ENCODE data around the gene TMEM140.
A peak's percentile ranks its signal among the peaks of the same experiment; 100 is the strongest.
"Not testable (repeated sequence)": the region's sequence is repeated elsewhere in the genome, so short reads cannot be mapped to it uniquely, and the experiment has no call there.

The TMEM140 gene

GRCh38 chr7:135168001-135168400 lies 20.1 kb downstream of the TMEM140 start:
- H3K4me3 ChIP-seq (ENCODE audit: low read depth, low read length): no peak overlapping the region; the same call in none of the 2 replicates
- no peak for TF ChIP-seq CTCF (IDR thresholded peaks at IDR 0.05; ENCODE audit: low read depth, low read length, missing control alignments)
- no peak for DNase-seq (ENCODE audit: low read depth)

- TF ChIP-seq CTCF (IDR thresholded peaks at IDR 0.05; ENCODE audit: low read depth, low read length, missing control alignments): no peak
- H3K4me3 ChIP-seq (ENCODE audit: low read depth, low read length): peak overlapping the region; percentile 98
- DNase-seq (ENCODE audit: low read depth): no peak
These were observed 20.7 kb downstream of the TMEM140 start for GRCh38 chr7:135168489-135169140.

- peak; percentile 96 for TF ChIP-seq CTCF (IDR thresholded peaks at IDR 0.05; ENCODE audit: low read depth, low read length, missing control alignments)
- DNase-seq (ENCODE audit: low read depth): no peak
- peak overlapping the region; percentile 98 for H3K4me3 ChIP-seq (ENCODE audit: low read depth, low read length)
These were observed 21.5 kb downstream of the TMEM140 start for GRCh38 chr7:135169141-135169963.

DNA sequence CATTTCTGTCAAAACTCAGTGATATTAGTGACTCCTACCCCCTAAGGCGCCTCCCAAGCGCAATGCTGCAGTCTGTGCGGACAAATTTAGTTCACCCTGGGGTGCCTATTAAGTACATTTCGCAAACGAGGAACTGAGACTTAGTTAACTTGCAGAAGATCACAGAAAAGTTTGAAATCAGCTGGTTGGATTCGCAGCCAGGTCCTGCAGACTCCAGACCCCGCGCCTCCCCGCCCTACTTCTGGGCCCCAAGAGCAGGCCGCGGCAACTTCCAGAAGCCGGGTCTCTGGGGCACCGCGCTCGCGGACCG lies 22.0 kb downstream of the TMEM140 start:
- no peak for DNase-seq (ENCODE audit: low read depth)
- H3K4me3 ChIP-seq (ENCODE audit: low read depth, low read length): peak overlapping the region; percentile 98
- TF ChIP-seq CTCF (IDR thresholded peaks at IDR 0.05; ENCODE audit: low read depth, low read length, missing control alignments): no peak

GRCh38 chr7:135170274-135170997 lies 22.6 kb downstream of the TMEM140 start, which contains the start of gene CYREN:
Gene CYREN, minus strand, starts transcription at chr7:135170707. Its CDS starts 1,785 bp downstream, at chr7:135168922.
- H3K4me3 ChIP-seq (ENCODE audit: low read depth, low read length): peak within 1 kb of the TSS; percentile 98
- no peak for DNase-seq (ENCODE audit: low read depth)
- peak; percentile 56 for TF ChIP-seq CTCF (IDR thresholded peaks at IDR 0.05; ENCODE audit: low read depth, low read length, missing control alignments)

- peak overlapping the region; percentile 98 for H3K4me3 ChIP-seq (ENCODE audit: low read depth, low read length)
- DNase-seq (ENCODE audit: low read depth): not testable (repeated sequence)
These were observed 23.2 kb downstream of the TMEM140 start for GRCh38 chr7:135170998-135171481.

DNA sequence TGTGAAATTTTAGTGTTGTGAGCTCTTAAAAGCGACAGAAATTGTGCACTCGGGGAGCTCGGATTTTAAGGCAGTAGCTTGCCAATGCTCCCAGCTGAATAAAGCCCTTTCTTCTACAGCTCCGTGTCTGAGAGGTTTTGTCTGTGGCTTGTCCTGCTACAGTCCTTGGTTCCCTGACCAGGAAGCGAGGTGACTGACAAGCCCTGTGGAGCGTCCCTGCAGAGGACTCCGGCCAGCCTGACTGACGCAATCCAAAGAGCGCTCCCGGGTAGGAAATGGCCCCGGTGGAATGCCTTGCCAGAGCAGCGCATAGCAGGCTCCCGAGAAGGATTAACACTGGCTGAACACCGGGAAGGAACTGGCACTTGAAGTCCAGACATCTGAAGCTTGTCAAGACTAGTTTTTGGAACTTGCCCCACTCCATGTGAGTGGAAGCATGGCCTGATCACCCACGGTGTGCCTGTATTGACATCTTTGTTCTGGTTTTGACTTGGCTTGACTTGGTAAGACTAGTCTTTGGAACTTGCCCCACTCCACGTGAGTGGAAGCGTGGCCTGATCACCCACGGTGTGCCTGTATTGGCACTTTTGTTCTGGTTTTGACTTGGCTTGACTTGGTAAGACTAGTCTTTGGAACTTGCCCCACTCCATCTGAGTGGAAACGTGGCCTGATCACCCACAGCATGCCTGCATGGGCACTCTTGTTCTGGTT lies 23.9 kb downstream of the TMEM140 start:
- DNase-seq (ENCODE audit: low read depth): not testable (repeated sequence)
- peak overlapping the region; percentile 54 for H3K4me3 ChIP-seq (ENCODE audit: low read depth, low read length)

GRCh38 chr7:135173916-135174315 lies 26.0 kb downstream of the TMEM140 start:
- not testable (repeated sequence) for DNase-seq (ENCODE audit: low read depth)
- peak overlapping the region; percentile 13; the same call in 1 of the 2 replicates for H3K4me3 ChIP-seq (ENCODE audit: low read depth, low read length)

Measured in GM12864 (cell line).